Hepatocyte (in vitro differentiated cells): ENCODE measurements around the gene EVA1A.

Experiments used
- EZH2 ChIP-seq: fragments of 200-600 bp; sonication (generic); IDR thresholded peaks from 2 replicates; pipeline ENCODE4 v1.6.1; 2016; ENCODE audit warnings: antibody characterized with exemption, mild to moderate bottlenecking, borderline replicate concordance
- EZH2phosphoT487 ChIP-seq: fragments of 200-600 bp; sonication (generic); IDR thresholded peaks from one replicate; pipeline ENCODE4 v1.6.1; 2018; ENCODE audit warnings: antibody characterized with exemption, mild to moderate bottlenecking, low read depth, moderate library complexity; ENCODE audit not compliant: unreplicated experiment, severe bottlenecking
- TF ChIP-seq, protein P1 (sequence below): fragments of 200-600 bp; sonication (generic); IDR thresholded peaks from 2 replicates; pipeline ENCODE4 v1.5.1; 2016; ENCODE audit warnings: antibody characterized with exemption, mild to moderate bottlenecking; ENCODE audit not compliant: poor library complexity

GRCh38 chr2:75495862-75496261 lies 64.9 kb downstream of the EVA1A start:
- TF ChIP-seq, protein P1, sequence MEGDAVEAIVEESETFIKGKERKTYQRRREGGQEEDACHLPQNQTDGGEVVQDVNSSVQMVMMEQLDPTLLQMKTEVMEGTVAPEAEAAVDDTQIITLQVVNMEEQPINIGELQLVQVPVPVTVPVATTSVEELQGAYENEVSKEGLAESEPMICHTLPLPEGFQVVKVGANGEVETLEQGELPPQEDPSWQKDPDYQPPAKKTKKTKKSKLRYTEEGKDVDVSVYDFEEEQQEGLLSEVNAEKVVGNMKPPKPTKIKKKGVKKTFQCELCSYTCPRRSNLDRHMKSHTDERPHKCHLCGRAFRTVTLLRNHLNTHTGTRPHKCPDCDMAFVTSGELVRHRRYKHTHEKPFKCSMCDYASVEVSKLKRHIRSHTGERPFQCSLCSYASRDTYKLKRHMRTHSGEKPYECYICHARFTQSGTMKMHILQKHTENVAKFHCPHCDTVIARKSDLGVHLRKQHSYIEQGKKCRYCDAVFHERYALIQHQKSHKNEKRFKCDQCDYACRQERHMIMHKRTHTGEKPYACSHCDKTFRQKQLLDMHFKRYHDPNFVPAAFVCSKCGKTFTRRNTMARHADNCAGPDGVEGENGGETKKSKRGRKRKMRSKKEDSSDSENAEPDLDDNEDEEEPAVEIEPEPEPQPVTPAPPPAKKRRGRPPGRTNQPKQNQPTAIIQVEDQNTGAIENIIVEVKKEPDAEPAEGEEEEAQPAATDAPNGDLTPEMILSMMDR, result no peak
- TF ChIP-seq EZH2 (no peak), EZH2phosphoT487 (no peak)
